ACHN (cell line): ENCODE results near the gene SULT1C3.

Source experiments
- DNase-seq: peaks from one replicate; pipeline ENCODE4 v3.0.0-alpha.2; 2015
- in situ Hi-C: cut with HindIII; loops from 2 replicates; pipeline ENCODE4 v1.10.0; 2017; ENCODE audit warnings: low sequenced_read_pairs, low pct_ligation_motif_present, low pct_unique_long_range_greater_than_20kb

Gene SULT1C3

DNA sequence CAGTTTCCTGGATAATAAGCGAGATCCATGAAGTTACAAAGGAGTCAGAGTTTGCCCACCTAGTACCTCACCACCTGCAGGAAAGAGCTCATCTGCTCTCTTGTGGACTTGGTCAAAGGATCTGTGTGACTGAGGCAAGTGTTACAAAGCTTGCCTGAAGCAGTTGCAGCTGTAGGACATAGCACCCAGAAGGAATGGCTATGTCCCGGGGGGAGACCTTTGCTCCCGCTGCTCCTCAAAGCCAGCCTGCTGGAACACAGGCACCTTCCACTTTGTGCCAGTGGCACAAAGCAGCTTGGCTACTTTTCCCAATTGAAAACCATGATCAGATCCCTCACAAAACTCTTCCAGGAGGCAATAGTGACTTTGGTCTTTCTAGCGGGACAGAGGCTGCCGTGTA is 45.8 kb downstream of the SULT1C3 start:
- no peak for DNase-seq
- in situ Hi-C loops = no loop called here

DNA sequence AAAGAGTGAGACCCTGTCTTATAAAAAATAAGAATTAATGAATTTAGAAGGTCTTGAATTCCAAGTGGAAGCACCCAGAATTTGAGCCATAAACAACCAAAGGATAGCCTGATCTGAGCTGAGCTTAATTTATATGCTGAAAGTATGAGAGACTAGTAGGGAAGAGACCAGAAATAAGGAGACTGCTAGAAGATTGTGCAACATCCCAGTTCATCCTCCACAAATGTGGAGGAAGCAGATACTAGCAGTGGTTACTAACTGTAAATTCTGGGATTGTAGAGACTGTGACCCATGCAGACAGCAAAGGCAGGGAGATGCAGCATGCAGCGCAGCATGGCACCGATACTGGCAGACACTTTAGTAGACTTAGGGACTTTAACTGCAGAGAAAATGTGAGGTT is 47.4 kb downstream of the SULT1C3 start:
- DNase-seq = no peak
- in situ Hi-C loops = no loop called here

GRCh38 chr2:108288534-108289106 is 48.9 kb downstream of the SULT1C3 start, which contains the start of gene SULT1C2:
Gene SULT1C2, plus strand, starts transcription at chr2:108288895. Its CDS starts 4,773 bp downstream, at chr2:108293668.
- in situ Hi-C loops = no loop called here
- DNase-seq = no peak

- in situ Hi-C loops = no loop called here
- DNase-seq = no peak
These were observed 54.1 kb downstream of the SULT1C3 start for GRCh38 chr2:108293850-108294249.

DNA sequence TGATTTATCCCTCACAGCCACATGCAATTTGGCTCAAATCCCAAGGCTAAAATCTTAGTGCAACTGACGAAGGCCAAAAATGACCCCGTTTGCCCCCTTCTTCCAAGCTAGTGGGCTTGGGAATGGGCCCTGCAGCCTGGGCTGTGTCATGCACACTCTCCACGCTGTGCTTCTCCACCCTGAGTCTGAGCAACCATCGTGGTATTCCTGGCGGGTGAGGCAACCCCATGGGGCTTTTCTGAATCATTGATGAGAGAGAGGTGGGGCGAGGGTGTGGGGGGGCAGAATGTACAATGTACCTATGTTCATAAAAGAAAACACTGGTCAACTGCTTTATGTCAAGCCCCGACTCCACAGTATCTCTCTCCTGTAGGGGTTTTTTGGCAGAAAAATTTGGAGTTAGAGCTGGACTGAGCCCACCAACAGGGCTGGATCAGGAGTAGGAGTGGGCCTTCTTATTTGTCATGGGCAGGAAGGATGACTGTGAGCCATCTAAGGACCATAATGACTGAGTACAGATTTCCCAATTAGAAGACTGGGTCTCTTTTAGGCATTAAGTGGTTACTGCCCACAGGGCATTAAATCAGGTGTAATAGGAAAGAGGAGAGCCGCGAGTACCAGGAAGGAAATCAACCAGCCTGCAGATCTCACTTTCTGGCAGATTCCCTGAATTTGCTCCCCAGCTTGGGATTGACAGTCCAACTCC is 57.8 kb downstream of the SULT1C3 start:
- in situ Hi-C loops = no loop called here
- peak; percentile 38 for DNase-seq

DNA sequence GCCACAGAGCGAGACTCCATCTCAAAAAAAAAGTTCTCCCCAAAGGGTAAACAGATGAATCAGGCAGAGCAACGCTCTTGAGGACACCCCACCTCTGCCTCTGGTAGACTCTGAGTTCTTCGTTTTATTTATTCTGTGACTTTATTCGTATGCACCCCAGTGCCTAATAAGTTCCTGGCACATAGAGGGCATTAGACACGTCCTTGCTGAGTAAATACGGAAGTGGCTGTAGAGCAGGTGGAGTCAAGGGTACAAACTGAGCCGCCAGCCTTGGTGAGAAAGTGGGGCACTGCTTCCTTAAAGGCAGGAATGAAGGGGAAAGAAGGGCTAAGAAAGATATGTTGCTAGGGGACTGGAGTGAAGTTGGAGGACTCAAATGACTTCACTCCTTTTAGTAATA is 61.8 kb downstream of the SULT1C3 start:
- DNase-seq = no peak
- in situ Hi-C loops = no loop called here

DNA sequence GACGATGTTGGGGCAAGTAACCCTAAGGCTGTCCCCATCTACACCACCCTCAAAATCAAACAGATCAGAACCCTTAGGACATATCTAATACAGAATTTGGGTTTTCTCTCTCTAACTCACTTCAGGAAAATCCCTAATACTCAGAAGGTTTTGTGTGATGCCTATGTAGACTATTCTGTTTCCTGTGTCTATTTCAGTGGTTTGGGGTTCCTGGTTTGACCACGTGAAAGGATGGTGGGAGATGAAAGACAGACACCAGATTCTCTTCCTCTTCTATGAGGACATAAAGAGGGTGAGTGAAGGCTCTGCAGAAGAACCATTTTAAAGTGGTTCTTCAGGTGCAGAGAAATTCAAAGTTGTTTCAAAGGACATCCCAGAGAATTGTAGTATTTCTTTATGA is 65.2 kb downstream of the SULT1C3 start:
- in situ Hi-C loops = no loop called here

GRCh38 chr2:108305901-108306300 is 66.1 kb downstream of the SULT1C3 start:
- in situ Hi-C loops = no loop called here
- no peak for DNase-seq

More for the DNA sequence above, 65.2 kb downstream of the SULT1C3 start:
- DNase-seq = no peak

DNA sequence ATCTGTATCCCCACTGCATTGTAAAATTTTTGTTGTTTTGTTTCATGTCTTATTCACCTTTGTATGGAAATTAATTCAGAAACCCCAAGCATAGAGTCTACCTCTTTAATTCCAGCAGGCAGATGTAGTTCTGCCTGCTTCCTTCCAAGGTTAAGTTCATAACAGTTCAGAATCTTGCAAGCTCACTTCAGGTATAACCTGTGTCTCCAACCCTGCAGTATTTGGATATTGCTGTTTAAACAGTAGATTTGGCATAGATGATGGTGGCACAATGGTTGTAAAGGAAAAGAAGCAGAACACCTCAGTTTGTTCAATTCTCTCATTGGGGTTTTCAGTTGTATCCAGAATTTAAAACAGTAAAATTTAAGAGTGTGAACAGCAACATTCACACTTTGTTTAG is 70.1 kb downstream of the SULT1C3 start:
- in situ Hi-C loops = no loop called here
- no peak for DNase-seq
